ENCODE data around the gene RPP30. TPM values are rescaled to one million over a fixed set of nuclear protein-coding genes. Genes with fewer than 3 reads are reported as not detected.

Gene RPP30
- total RNA-seq, 1 donor from 2014 or later: 28.3 TPM

DNA sequence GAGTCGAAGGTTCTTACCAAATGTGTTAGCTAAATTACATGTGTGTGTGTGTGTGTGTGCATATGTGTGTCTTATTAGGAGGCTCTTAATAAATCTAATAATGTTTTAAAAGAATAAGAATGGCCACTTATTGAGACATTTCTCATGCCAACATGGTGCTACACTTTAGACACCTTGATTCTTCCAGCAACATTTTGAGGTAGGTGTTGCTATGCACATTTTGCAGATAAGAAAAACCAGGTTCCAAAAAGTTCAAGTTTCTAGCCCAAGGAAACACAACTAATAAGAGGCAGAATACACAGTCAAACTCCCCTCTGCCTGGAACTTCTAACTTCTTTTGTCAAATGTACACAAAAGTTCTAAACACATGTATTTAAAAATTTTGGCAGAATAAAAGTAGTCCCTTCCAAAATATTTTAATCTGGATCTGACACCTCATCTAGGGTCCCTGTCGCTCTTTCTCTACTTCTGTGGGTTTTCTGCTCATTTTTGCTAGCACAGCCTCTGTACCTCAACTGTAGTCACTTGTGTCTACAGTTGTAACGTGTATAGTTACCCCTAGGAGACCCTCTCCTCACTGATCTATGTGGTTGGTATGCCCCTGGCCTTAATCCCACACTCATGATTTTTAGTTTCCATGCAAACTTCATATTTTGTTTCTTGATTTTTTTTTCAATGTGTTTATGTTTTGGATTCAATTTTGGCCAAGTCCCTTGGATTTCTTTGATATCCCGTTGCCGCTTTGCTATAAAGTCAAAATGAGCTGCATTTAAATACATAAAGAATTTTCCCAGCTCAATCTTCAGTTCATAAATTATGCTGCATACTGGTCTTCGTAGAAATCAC is 44.8 kb downstream of the RPP30 start:
- DNase-seq (ENCODE audit: low spot score): no peak

GRCh38 chr10:90917238-90917967 is 45.6 kb downstream of the RPP30 start:
- no peak for DNase-seq (ENCODE audit: low spot score)

DNA sequence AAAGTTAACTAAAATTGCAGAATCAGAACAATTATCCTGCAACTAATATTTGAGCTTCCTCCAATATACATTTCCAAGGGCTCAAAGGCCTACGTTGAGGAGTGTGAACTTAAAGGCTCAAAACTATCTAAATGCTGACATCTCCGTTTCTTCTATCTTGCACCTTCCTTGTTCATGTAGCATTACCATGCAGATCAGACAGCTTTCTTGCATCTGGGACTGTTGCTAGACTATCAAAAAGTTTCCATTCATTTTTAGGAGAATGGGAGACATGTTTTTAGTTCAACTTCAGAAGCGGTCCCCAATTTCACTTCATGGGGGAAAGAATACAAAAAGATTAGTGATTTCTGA is 46.2 kb downstream of the RPP30 start:
- DNase-seq (ENCODE audit: low spot score): no peak

- DNase-seq (ENCODE audit: low spot score): no peak
These were observed 48.2 kb downstream of the RPP30 start for GRCh38 chr10:90919683-90920574.

DNA sequence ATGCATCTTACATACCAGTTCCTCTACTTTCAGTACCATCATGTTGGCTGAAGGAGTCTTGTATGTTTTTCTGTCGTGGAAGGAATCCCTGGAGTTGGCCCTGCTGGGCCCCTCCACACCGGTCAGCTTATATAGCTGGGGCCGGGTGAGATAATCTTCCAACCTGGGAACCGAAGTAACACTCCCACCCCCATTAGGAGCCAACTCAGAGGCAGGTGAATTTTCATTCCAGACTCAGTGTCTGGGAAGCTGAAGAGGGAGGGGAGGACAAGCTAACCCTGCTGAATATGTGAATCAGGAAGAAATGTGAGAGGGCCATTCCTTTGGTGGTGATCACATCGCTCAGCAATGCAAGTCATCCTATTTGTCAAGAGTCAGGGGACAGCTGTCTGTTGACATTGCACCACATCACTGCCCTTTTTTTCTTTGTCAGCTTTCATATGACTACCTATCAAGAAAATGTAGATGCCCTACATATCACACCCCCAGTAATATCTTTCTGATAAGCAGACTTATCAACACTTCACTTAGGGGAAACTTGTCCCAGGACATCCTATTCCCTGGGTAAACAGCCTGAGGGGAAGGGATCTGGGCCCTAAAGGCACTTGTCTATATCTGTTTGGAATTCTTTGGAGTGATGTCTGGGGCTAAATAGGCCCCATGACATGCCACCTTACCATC is 49.4 kb downstream of the RPP30 start, which contains the start of gene ANKRD1:
TSS of gene ANKRD1 (minus strand) at position 102 of the 681 bp plus-strand sequence. CDS start at position 42, 60 bp downstream.
- no peak for DNase-seq (ENCODE audit: low spot score)

- no peak for DNase-seq (ENCODE audit: low spot score)
These were observed 50.1 kb downstream of the RPP30 start for GRCh38 chr10:90921906-90922305.

DNA sequence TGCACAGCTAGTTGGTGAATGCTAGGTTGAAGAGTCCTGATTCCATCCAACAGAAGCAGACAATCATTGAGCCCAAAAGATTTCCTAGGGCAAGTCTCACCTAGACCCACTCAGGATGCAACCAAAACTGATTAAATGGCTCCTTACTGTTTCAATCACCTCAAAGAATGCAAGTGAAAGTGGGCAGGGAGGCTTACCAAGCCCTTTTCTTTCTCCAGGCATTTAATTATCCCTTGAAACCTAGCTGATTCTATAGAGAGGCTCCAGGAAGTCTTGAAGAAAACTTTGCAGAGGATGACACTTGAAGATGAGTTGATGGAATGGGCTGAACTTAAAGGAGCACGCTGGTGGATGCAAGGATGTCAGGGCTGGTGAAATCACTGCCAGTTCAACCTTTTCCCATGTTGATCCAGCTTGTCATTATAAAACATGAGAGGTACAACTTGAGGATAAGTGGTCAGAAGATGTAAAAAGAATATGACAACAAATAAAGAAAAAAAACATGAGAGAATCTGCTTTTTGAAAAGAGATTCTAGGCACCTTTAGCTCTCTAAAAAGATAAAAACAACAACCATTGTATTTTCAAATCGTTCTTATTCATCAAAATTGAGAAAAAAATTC is 51.4 kb downstream of the RPP30 start:
- no peak for DNase-seq (ENCODE audit: low spot score)

DNA sequence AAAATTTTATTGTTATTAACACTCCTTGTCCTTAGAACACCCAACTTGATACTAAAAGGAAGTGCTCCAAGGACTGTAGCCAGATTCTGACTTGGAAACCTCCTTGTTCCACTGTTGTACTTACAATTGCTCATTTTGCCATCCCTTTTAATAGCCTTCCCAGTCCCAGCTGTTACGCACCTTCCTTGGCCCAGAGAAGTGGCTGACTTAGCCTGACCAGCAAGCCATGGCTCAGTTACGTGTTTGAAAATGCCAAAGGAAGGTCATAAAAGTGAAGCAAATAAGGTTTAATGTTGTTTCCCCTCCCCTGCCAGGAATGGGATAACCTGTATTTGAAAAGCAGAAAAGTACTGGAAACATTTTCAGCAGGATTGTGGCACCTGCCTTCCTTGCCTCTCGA is 52.8 kb downstream of the RPP30 start:
- no peak for DNase-seq (ENCODE audit: low spot score)

GRCh38 chr10:90925079-90926029 is 53.6 kb downstream of the RPP30 start:
- no peak for DNase-seq (ENCODE audit: low spot score)

GRCh38 chr10:90927293-90927692 is 55.5 kb downstream of the RPP30 start:
- no peak for DNase-seq (ENCODE audit: low spot score)

GRCh38 chr10:90929179-90929578 is 57.4 kb downstream of the RPP30 start:
- DNase-seq (ENCODE audit: low spot score): no peak

DNA sequence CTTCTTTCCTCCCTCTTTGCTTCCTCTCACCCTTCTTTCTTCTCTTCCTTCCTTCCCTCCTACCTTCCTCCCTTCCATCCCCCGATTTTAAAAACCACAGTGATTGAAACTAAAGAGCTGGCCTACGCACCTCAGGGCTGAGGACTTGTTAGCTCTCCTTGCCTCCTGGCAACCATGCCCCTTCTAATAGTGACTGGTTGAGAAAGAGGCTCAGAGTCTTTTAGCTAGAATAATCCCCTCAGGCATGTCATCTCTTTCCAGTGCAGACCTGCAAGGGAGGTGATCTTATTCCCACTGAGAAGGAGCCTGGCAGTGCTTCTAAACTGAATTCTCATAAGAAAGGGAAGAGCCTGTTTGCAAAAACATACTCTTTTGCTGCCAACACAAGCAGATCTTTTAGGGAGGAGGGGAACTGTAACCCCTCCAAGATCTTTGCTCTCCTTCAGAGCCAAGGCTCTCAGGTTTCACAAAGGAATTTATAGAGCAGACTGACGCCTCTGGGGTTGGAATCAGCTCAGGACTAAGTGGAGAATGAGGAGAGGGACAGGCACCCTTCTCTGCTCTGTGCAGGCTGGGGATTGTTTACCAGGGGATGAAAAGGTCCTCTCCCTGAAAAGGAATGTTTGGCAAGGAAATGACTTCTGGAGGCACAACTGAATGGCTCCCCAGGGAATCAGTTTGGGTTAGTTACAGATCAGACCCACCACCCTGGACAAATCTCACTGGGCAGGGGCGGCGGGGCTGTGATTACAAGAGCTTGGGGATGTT is 58.5 kb downstream of the RPP30 start:
- DNase-seq (ENCODE audit: low spot score): no peak

DNA sequence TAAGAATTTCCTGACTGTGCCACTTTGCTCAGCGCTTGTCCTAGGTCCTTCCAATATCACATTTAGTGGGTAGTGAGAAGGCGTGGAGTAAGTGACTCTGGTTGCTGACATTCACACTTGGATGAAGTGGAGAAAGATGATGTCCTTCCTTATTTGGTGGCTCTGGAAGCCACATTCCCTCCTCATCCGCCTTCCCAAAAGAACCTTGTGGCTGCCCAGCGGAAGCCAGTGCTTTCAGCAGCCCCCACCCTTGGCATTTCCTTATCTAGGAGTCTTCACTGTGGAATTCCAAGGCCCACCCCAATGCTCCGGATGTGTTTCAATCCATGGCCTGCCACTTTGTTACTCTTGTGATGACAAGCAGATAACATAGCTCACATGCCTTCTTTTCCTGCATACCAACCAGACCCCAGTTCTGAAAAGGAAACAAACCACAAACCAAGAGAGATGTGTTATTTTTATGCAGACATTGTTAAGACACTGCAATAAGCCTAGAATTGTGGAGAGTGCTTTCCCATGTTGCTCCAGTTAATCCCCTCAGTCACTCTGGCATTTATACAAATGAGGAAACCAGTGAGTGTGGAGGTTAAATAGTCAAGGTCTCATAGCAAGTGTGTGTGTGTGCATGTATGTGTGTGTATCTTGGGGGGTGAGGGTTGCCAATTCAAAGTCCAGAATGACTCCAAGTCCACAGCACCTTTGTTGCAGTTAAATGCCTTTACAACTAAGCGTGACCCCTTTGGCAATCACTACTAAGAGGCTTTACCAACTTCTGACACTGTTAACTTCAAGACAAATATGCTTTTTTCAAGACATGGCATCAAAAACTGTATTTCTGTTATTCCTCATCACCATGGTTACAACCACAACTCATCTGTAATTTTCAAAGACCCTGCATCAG is 59.4 kb downstream of the RPP30 start:
- DNase-seq (ENCODE audit: low spot score): no peak

DNA sequence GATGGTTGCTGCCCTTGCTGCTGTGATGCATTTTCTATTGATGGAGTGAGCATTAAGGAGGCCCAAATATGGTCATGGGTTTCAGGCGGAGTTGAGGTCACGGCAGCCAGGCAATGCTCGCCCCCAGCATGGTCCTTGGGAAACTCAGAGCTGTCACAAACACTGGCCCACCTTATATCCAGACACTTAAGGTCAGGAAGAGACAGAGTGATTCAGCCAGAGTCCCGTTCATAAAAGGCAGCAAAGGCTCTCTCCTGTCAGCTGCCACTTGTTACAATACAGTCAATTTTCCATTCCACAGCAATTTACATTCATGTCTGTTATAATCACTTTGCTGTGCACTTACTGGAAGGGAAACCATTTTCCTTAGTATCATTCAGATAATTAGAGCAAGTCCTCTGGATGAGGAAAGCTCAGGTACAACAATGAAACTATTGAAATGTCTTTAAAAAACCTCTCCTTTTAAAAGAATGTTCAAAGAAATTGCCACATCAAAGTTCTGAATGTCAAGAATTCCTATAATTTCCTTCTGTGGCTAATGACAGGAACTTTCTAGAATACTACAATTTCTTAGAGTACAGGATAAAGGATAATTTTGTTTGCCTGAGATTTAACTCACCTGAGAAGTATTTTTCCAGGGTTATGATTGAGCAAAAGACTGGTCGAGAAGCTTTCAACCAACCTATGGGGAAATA is 64.0 kb downstream of the RPP30 start:
- no peak for DNase-seq (ENCODE audit: low spot score)

GRCh38 chr10:90936276-90936659 is 64.5 kb downstream of the RPP30 start:
- DNase-seq (ENCODE audit: low spot score): no peak

GRCh38 chr10:90937645-90938258 is 66.0 kb downstream of the RPP30 start:
- no peak for DNase-seq (ENCODE audit: low spot score)

Data from mesenteric fat pad (tissue), 1 donor.